OCI-LY3 (cell line): ENCODE results near the gene ARHGDIB.

Experiments
- EZH2phosphoT487 ChIP-seq: fragments of 200-600 bp; shearing (Covaris generic); IDR thresholded peaks from 2 replicates; pipeline ENCODE4 v1.6.1; 2018; ENCODE audit warnings: antibody characterized with exemption, mixed run types, low read depth
- TF ChIP-seq, protein P1 (sequence below): fragments of 200-600, 300-600 bp; sonication (generic); IDR thresholded peaks from 2 replicates; pipeline ENCODE4 v1.5.1; 2014; ENCODE audit warnings: antibody characterized with exemption, low read length, low read depth

DNA sequence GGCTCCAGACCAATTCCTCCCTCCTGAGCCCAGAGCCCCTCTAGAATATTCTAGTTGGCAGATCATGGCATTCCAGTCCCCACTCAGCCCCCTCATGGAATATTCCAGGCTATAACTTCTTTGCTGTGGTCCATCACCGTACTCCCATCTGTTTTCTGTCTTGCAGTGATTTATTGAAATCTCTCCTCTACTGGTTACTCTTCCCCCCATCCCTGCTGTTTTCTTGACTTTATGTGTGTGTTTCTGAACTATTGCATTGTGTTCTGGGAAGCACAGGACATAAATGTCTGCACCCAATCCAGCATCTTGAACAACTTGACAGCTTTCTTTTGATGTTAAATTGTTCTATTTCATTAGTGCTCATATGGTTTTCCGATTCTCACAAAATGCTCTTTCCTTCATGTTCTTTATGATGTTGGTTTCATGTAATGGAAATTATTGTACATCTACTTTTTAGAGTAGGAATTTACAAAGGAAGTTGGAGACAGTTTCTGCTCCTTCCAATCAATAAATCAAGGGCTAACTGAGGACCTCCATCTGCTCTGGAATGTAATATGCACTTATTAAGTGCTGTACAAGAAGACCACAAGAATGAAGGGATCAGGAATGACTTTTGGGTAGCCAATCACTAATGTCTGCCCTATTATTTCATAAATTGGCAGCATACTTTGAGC is 37.8 kb upstream of the ARHGDIB start:
- TF ChIP-seq, protein P1, sequence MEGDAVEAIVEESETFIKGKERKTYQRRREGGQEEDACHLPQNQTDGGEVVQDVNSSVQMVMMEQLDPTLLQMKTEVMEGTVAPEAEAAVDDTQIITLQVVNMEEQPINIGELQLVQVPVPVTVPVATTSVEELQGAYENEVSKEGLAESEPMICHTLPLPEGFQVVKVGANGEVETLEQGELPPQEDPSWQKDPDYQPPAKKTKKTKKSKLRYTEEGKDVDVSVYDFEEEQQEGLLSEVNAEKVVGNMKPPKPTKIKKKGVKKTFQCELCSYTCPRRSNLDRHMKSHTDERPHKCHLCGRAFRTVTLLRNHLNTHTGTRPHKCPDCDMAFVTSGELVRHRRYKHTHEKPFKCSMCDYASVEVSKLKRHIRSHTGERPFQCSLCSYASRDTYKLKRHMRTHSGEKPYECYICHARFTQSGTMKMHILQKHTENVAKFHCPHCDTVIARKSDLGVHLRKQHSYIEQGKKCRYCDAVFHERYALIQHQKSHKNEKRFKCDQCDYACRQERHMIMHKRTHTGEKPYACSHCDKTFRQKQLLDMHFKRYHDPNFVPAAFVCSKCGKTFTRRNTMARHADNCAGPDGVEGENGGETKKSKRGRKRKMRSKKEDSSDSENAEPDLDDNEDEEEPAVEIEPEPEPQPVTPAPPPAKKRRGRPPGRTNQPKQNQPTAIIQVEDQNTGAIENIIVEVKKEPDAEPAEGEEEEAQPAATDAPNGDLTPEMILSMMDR: no peak
- no peak for TF ChIP-seq EZH2phosphoT487
